HL-60 (cell line): Measurements from ENCODE around the gene GIMD1.

ENCODE experiments used
- DNase-seq, 2 experiments: peaks; one replicate each; pipeline ENCODE4 v3.0.0-alpha.2; 2010 to 2020; ENCODE audit warnings: low read depth in 1 of 2, low spot score in 1 of 2
- H3K27ac ChIP-seq: fragments of 250-450 bp; sonication (Bioruptor Pico); replicated peaks from 2 replicates; pipeline ENCODE4 v1.5.1; 2020; ENCODE audit warnings: mild to moderate bottlenecking, moderate library complexity
- H3K27me3 ChIP-seq: fragments of 250-450 bp; sonication (Bioruptor Pico); 2 replicates; pipeline ENCODE4 v1.5.1; 2021; ENCODE audit warnings: mild to moderate bottlenecking, moderate library complexity; ENCODE audit not compliant: insufficient read depth, poor library complexity, severe bottlenecking
- H3K4me3 ChIP-seq: replicated peaks from 2 replicates; pipeline ENCODE4 v1.5.1; 2011; ENCODE audit warnings: mild to moderate bottlenecking, control low read depth, low read length; ENCODE audit not compliant: insufficient read depth
- GABPA ChIP-seq: IDR thresholded peaks from 2 replicates; pipeline ENCODE4 v1.6.1; 2012; ENCODE audit warnings: low read depth
- POLR2AphosphoS5 ChIP-seq: IDR thresholded peaks from 2 replicates; pipeline ENCODE4 v1.6.1; 2012; ENCODE audit warnings: low read depth
- SPI1 ChIP-seq: IDR thresholded peaks from 2 replicates; pipeline ENCODE4 v1.6.1; 2012; ENCODE audit warnings: low read depth, mild to moderate bottlenecking, borderline replicate concordance
- TF ChIP-seq, protein P1 (sequence below): IDR thresholded peaks from 2 replicates; pipeline ENCODE4 v1.6.1; 2012; ENCODE audit warnings: low read depth; ENCODE audit not compliant: insufficient replicate concordance
- TF ChIP-seq, protein P2 (sequence below): IDR thresholded peaks from one replicate; pipeline ENCODE4 v1.5.1; 2011; ENCODE audit warnings: low read length, control low read depth, inconsistent platforms; ENCODE audit not compliant: insufficient read depth

GIMD1 gene

DNA sequence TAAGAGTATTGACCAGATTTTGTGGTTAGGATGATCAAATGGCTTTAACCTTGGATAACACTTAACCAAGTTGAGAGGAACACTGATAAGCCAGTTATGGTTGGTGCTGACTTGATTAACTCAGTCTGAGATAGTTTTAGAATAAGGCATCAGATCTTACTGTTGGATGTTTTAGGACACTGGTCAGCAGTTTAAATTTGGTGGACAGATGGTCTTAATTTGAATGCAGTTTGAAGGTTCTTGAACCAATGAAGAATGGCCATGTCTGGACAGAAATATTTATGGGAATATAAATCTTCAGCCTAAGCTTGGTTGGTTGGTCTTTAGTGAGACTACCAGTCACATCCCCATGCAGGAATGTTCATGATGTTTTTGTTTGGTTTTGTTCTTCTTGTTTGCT is 2.6 kb upstream of the GIMD1 start:
- H3K27ac ChIP-seq = no peak overlapping the region
- no peak for DNase-seq
- H3K27me3 ChIP-seq = no peaks in the 10 kb centered on the region
- TF ChIP-seq, protein P1, sequence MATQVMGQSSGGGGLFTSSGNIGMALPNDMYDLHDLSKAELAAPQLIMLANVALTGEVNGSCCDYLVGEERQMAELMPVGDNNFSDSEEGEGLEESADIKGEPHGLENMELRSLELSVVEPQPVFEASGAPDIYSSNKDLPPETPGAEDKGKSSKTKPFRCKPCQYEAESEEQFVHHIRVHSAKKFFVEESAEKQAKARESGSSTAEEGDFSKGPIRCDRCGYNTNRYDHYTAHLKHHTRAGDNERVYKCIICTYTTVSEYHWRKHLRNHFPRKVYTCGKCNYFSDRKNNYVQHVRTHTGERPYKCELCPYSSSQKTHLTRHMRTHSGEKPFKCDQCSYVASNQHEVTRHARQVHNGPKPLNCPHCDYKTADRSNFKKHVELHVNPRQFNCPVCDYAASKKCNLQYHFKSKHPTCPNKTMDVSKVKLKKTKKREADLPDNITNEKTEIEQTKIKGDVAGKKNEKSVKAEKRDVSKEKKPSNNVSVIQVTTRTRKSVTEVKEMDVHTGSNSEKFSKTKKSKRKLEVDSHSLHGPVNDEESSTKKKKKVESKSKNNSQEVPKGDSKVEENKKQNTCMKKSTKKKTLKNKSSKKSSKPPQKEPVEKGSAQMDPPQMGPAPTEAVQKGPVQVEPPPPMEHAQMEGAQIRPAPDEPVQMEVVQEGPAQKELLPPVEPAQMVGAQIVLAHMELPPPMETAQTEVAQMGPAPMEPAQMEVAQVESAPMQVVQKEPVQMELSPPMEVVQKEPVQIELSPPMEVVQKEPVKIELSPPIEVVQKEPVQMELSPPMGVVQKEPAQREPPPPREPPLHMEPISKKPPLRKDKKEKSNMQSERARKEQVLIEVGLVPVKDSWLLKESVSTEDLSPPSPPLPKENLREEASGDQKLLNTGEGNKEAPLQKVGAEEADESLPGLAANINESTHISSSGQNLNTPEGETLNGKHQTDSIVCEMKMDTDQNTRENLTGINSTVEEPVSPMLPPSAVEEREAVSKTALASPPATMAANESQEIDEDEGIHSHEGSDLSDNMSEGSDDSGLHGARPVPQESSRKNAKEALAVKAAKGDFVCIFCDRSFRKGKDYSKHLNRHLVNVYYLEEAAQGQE = no peak
- TF ChIP-seq, protein P2, sequence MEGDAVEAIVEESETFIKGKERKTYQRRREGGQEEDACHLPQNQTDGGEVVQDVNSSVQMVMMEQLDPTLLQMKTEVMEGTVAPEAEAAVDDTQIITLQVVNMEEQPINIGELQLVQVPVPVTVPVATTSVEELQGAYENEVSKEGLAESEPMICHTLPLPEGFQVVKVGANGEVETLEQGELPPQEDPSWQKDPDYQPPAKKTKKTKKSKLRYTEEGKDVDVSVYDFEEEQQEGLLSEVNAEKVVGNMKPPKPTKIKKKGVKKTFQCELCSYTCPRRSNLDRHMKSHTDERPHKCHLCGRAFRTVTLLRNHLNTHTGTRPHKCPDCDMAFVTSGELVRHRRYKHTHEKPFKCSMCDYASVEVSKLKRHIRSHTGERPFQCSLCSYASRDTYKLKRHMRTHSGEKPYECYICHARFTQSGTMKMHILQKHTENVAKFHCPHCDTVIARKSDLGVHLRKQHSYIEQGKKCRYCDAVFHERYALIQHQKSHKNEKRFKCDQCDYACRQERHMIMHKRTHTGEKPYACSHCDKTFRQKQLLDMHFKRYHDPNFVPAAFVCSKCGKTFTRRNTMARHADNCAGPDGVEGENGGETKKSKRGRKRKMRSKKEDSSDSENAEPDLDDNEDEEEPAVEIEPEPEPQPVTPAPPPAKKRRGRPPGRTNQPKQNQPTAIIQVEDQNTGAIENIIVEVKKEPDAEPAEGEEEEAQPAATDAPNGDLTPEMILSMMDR = no peak
- no peak for TF ChIP-seq SPI1
- no peak for TF ChIP-seq POLR2AphosphoS5
- TF ChIP-seq GABPA = no peak
- no peak overlapping the region for H3K4me3 ChIP-seq

DNA sequence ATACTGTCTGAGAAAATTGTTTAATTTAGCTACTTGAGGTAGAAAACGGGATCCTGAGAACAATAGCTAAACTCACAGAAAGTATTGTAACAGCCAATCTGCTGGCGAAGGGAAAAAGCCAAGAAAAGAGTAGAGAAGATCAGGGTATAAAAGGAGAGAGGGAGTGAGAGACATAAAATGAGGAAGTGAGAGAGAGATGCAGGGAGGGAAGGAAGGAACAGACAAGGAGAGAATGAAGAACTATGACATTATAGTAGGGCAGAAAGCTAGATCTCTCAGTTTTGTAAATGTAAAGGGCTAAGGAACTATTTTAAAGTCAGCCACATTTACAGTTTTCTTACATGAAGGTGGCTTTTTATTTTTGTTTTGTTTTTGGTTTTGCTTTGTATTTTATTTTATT is 1.6 kb upstream of the GIMD1 start:
- Histone ChIP-seq H3K4me3 (no peak overlapping the region), H3K27me3 (no peaks in the 10 kb centered on the region), H3K27ac (no peak overlapping the region)
- no peak for DNase-seq
- TF ChIP-seq SPI1 (peak; percentile 94), GABPA (no peak)

DNA sequence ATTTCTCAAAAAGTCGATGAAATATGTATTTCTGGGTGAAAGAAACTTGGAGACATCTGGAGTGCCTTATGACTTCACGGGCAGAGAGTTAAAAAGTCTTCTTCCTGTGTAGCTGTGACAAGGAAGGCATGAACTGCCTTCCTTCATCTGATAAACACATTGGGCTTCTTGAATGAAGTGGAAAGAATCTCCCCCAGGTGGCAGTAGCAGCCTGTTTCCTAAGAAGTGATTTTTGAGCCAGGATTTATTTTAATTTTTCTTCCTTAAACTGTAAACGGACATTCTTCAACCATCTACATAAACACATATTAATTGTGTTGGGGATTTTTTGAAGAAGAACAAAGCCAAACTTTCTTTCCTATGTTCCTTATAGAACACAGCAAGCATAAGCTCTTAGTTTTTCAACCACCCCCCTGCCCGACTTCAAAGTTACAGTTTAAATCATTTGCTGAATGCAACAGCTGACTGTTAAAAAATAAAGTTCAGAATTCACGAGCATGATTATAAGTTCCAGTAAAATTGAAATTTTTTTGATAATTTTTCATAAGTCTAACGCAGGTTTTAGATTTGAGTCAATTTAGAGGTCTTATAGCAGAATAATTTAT is 980 bp upstream of the GIMD1 start:
- H3K4me3 ChIP-seq = no peak overlapping the region
- no peaks in the 10 kb centered on the region for H3K27me3 ChIP-seq
- TF ChIP-seq, protein P1 = no peak
- TF ChIP-seq, protein P2 = peak; percentile 36
- H3K27ac ChIP-seq = no peak overlapping the region
- DNase-seq = peak; percentile 47 to 61

DNA sequence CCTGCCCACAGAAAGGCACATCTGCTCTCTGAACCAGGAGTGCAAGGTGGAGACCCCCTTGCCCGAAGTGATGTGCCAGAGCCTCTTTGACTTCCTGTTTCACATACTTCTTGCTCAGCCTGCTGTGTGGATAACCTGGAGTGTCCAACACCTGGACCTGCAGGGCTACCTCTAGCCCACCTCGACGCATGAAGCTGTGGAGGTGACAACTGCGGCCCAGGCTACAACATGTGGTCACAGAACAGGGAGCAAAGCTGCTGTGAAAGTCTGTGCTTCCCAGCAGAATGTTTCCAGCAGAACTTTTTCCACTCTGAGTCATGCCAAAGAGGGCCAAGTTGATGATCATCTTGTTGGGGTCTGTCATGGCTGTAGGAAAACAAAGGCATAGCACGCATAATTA is 1.5 kb downstream of the GIMD1 start:
- Histone ChIP-seq H3K27ac (no peak overlapping the region), H3K4me3 (no peak overlapping the region), H3K27me3 (no peaks in the 10 kb centered on the region)
- TF ChIP-seq, protein P2 = no peak
- no peak for TF ChIP-seq SPI1
- TF ChIP-seq, protein P1 = no peak
- DNase-seq = no peak
